GM21717 (cell line): ENCODE measurements around the gene MBP.
A peak's percentile ranks its signal among the peaks of the same experiment; 100 is the strongest.

ENCODE experiments used
- ATAC-seq: cut with Tn5 transposase; IDR thresholded peaks from one replicate; pipeline ENCODE4 v1.9.1; 2021; ENCODE audit warnings: mild to moderate bottlenecking, moderate library complexity; ENCODE audit not compliant: unreplicated experiment

The MBP gene

GRCh38 chr18:77088963-77089722, 43.4 kb downstream of the MBP start:
- no peak for ATAC-seq

GRCh38 chr18:77087393-77088141, 45.0 kb downstream of the MBP start:
- ATAC-seq, result no peak

GRCh38 chr18:77086656-77087392, 45.8 kb downstream of the MBP start:
- ATAC-seq, result no peak

- ATAC-seq, result no peak
Measured at GRCh38 chr18:77086034-77086433, 46.5 kb downstream of the MBP start.

- ATAC-seq, result no peak
Measured at GRCh38 chr18:77084688-77085035, 47.9 kb downstream of the MBP start.

GRCh38 chr18:77082316-77082955, 50.1 kb downstream of the MBP start:
- no peak for ATAC-seq

- ATAC-seq, result no peak
Measured at GRCh38 chr18:77081390-77081778, 51.2 kb downstream of the MBP start.

GRCh38 chr18:77079954-77080682, 52.5 kb downstream of the MBP start:
- peak; percentile 80 for ATAC-seq

GRCh38 chr18:77079088-77079487, 53.5 kb downstream of the MBP start:
- no peak for ATAC-seq

GRCh38 chr18:77078690-77079070, 53.9 kb downstream of the MBP start:
- no peak for ATAC-seq

- no peak for ATAC-seq
Measured at GRCh38 chr18:77077941-77078689, 54.5 kb downstream of the MBP start.

GRCh38 chr18:77077401-77077800, 55.2 kb downstream of the MBP start:
- no peak for ATAC-seq

GRCh38 chr18:77076111-77076510, 56.5 kb downstream of the MBP start:
- ATAC-seq, result no peak

GRCh38 chr18:77074431-77074830, 58.2 kb downstream of the MBP start:
- no peak for ATAC-seq

- ATAC-seq, result no peak
Measured at GRCh38 chr18:77073336-77074093, 59.1 kb downstream of the MBP start.

- ATAC-seq, result no peak
Measured at GRCh38 chr18:77072566-77072965, 60.0 kb downstream of the MBP start.

GRCh38 chr18:77071711-77072292, 60.8 kb downstream of the MBP start:
- ATAC-seq, result no peak

- no peak for ATAC-seq
Measured at GRCh38 chr18:77071061-77071460, 61.5 kb downstream of the MBP start.

- ATAC-seq, result no peak
Measured at GRCh38 chr18:77070627-77071026, 62.0 kb downstream of the MBP start.
